Left ventricle myocardium inferior (tissue), 1 donor: ENCODE measurements around the gene KARS1. TPM values are rescaled to one million over a fixed set of nuclear protein-coding genes. Genes with fewer than 3 reads are reported as not detected.

Source experiments
- DNase-seq: peaks from one replicate; pipeline ENCODE4 v3.0.0-alpha.2; 2020
- H3K27ac ChIP-seq: fragments of 200-600 bp; replicated peaks from 2 replicates; pipeline ENCODE4 v1.8.0; 2021
- H3K27me3 ChIP-seq: fragments of 200-600 bp; 2 replicates; pipeline ENCODE4 v1.8.0; 2021; ENCODE audit warnings: low read depth
- H3K36me3 ChIP-seq: fragments of 200-600 bp; 2 replicates; pipeline ENCODE4 v1.8.0; 2021
- H3K4me1 ChIP-seq: fragments of 200-600 bp; 2 replicates; pipeline ENCODE4 v1.8.0; 2021
- H3K4me3 ChIP-seq: fragments of 200-600 bp; 2 replicates; pipeline ENCODE4 v1.8.0; 2021; ENCODE audit warnings: mild to moderate bottlenecking, moderate library complexity
- H3K9me3 ChIP-seq: fragments of 200-600 bp; replicated peaks from 2 replicates; pipeline ENCODE4 v1.8.0; 2021
- CTCF ChIP-seq: fragments of 200-600 bp; IDR thresholded peaks from 2 replicates; pipeline ENCODE4 v1.8.0; 2021; ENCODE audit warnings: antibody characterized with exemption, mild to moderate bottlenecking, borderline replicate concordance
- intact Hi-C: fragments of 100-400 bp; cut with micrococcal nuclease; formaldehyde crosslinking; loops from one replicate; pipeline ENCODE4 v1.11.0; 2022
- total RNA-seq: library from RNA; stranded (reverse); fragmentation: NEBNext Ultra II Directional; extraction: Animal tissue kit (Norgen Biotek cat#: 25700); gene quantifications from one replicate; pipeline ENCODE4 v1.2.1, GENCODE V29; 2021
- donor health status: DM: no; HTN: yes; CAD: no; lungs with severe emphysema.

The KARS1 gene
- total RNA-seq, 1 donor from 2014 or later, result 127 TPM

DNA sequence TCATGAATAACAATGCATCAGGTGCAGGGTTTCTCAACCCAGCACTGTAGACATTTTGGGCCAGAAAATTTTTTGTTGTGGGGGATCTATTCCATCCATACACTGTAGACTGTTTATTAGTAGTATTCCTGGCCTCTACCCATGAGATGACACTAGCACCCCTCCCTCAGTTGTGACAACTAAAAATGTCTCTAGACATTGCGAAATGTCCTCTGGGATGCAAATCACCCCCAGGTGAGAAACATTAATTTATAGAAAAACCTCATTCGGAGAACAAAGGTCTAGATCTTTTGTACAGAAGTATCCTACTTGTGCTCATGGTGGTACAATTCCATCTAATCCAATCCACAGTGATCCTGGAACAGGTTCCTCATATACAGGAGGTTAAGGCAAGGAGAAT, 28.7 kb downstream of the KARS1 start:
- H3K4me1 ChIP-seq, result peaks cover 42% of the 10 kb centered on the region
- no peaks in the 10 kb centered on the region for H3K27me3 ChIP-seq
- H3K9me3 ChIP-seq, result no peaks in the 10 kb centered on the region
- H3K27ac ChIP-seq, result no peak overlapping the region
- DNase-seq, result no peak
- H3K4me3 ChIP-seq, result no peak overlapping the region
- intact Hi-C loops, result loop anchor here (10.0 kb wide), 1 partner anchor 134 kb away; no protein-coding TSS in a partner anchor
- peaks cover 56% of the 10 kb centered on the region for H3K36me3 ChIP-seq
- no peak for TF ChIP-seq CTCF

DNA sequence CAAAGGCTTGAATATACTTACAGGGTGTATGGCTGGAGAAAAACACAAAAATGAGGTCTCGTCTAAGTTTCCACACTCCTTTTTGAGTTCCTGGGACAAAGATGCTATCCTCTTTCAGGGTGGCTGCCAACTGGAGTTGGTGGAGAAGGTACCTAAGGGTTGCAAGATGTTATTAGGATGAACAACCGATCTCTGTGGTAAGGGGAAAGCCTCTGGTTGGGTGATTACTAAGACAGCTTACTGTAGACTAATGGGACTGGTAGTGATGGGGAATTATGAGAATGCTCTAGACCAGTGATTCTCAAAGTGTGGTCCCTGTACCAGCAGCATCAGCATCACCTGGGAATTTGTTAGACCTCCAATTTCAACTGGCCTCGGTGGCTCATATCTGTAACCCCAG, 30.3 kb downstream of the KARS1 start:
- H3K36me3 ChIP-seq, result peaks cover 73% of the 10 kb centered on the region
- intact Hi-C loops, result loop anchor here (10.0 kb wide), 1 partner anchor 132 kb away; no protein-coding TSS in a partner anchor
- no peak overlapping the region for H3K4me3 ChIP-seq
- no peak overlapping the region for H3K27ac ChIP-seq
- DNase-seq, result no peak
- H3K9me3 ChIP-seq, result no peaks in the 10 kb centered on the region
- no peak for TF ChIP-seq CTCF
- H3K4me1 ChIP-seq, result peaks cover 28% of the 10 kb centered on the region
- H3K27me3 ChIP-seq, result no peaks in the 10 kb centered on the region

GRCh38 chr16:75616521-75617010, 30.9 kb downstream of the KARS1 start:
- intact Hi-C loops, result loop anchor here (10.0 kb wide), 1 partner anchor 132 kb away; no protein-coding TSS in a partner anchor
- DNase-seq, result no peak
- Histone ChIP-seq H3K9me3 (no peaks in the 10 kb centered on the region), H3K4me1 (peaks cover 23% of the 10 kb centered on the region), H3K36me3 (peaks cover 78% of the 10 kb centered on the region), H3K27ac (no peak overlapping the region), H3K4me3 (no peak overlapping the region), H3K27me3 (no peaks in the 10 kb centered on the region)
- TF ChIP-seq CTCF, result no peak

DNA sequence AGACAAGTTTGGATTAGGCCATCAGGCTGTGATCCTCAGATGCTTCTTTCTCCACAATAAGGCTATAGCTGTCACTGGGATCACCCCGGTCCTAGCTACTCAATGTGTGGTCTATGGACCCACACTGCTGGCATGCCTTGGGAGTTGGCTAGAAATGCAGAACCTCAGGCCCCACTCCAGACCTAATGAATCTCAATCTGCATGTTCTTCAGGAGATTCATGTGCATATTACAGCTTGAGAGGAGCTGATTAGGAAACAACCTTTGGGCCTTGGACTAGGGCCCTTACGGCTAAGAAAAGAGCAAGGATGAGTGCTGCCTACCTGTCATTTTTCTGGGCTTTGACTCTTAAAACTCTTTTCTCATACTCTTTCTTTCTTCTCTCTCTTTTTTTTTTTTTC, 31.8 kb downstream of the KARS1 start:
- no peak for TF ChIP-seq CTCF
- peaks cover 13% of the 10 kb centered on the region for H3K4me1 ChIP-seq
- H3K27me3 ChIP-seq, result no peaks in the 10 kb centered on the region
- intact Hi-C loops, result loop anchor here (10.0 kb wide), 1 partner anchor 131 kb away; no protein-coding TSS in a partner anchor
- no peak overlapping the region for H3K4me3 ChIP-seq
- peaks cover 88% of the 10 kb centered on the region for H3K36me3 ChIP-seq
- no peak for DNase-seq
- no peaks in the 10 kb centered on the region for H3K9me3 ChIP-seq
- no peak overlapping the region for H3K27ac ChIP-seq

DNA sequence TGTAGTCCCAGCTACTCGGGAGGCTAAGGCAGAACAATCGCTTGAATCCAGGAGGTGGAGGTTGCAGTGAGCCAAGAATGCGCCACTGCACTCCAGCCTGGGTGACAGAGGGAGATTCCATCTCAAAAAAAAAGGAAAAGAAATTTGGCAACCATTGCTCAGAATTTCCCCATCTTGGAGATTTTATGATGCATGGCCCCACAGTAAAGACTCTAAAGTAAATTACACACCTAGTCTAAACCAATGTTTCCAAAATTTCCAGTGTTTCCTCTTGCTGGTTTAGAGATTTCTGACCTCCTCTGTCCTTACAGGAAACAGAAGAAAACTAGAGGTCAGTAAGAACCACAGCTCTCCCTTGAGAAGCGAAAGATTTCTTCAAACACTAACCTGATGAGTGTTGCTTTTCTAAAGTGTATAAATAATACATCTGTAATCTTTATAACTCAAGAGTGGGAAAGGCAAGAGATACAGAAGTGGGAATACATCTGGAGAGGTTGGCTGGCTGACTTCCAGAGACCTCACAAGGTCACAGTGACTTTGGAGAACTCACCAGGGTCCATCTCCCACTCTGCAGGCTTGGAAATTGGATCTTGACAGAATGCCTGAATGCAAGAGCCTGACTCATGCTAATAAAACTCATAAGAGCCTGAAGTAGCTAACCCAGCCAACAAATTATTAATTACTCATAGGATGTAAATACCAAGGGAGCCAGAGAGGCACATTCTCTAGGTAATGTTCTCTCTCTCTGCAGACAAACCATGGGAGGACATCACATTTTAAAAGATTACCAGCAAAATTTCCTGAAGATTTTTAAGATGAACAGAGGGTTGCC, 33.2 kb downstream of the KARS1 start:
- H3K4me1 ChIP-seq, result peaks cover 8% of the 10 kb centered on the region
- intact Hi-C loops, result loop anchor here (10.0 kb wide), 1 partner anchor 129 kb away; no protein-coding TSS in a partner anchor
- no peak overlapping the region for H3K4me3 ChIP-seq
- no peak for TF ChIP-seq CTCF
- no peak overlapping the region for H3K27ac ChIP-seq
- H3K9me3 ChIP-seq, result no peaks in the 10 kb centered on the region
- no peaks in the 10 kb centered on the region for H3K27me3 ChIP-seq
- H3K36me3 ChIP-seq, result peaks cover 89% of the 10 kb centered on the region
- no peak for DNase-seq
